Measurements from ENCODE around the gene EFR3B. TPM values are rescaled to one million over a fixed set of nuclear protein-coding genes. Genes with fewer than 3 reads are reported as not detected.
"Not testable (repeated sequence)": the region's sequence is repeated elsewhere in the genome, so short reads cannot be mapped to it uniquely, and the experiment has no call there.

The EFR3B gene
- total RNA-seq, 1 donor from 2014 or later, result 40.7 TPM

DNA sequence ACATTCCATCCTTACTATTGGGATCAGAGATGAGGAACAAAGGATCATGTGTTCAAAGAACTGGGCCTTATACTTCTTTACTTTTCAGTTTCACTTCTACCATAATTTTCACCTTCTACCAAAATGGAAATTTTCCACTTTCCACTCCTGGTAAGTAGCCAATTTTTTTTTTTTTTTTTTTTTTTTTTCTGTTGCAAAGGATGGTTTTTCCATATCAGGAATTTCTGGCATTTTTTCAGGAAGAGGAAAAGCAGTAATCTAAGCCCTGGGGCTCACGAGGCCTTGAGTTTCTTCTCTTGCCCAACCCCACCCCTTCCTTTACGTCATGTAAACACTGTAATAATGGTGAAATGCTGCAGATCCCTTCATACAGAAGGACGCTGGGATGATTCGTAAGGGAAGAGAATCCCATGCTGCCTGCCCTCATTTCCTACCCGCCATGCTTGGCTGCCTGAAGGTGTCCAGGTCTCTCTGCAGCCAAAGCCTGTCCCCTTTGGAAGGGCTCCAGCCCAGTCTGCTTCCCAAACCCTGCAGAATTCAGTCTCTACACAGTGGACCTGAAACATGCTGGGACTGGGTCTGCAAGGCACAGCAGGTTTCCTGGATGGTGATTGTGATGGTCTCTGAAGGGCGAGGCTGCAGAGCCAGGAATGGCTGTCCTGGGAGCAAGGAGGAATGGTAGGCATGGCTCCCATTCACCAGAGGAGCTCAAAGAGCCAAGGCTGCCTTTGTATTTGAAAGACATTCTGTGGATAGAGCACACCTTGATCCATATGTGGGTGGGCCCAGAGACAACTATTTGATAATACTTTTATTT, 57.0 kb downstream of the EFR3B start:
- peak overlapping the region; percentile 97 for H3K27ac Mint-ChIP-seq (ENCODE audit: unreplicated experiment)
- TF ChIP-seq, protein P1, sequence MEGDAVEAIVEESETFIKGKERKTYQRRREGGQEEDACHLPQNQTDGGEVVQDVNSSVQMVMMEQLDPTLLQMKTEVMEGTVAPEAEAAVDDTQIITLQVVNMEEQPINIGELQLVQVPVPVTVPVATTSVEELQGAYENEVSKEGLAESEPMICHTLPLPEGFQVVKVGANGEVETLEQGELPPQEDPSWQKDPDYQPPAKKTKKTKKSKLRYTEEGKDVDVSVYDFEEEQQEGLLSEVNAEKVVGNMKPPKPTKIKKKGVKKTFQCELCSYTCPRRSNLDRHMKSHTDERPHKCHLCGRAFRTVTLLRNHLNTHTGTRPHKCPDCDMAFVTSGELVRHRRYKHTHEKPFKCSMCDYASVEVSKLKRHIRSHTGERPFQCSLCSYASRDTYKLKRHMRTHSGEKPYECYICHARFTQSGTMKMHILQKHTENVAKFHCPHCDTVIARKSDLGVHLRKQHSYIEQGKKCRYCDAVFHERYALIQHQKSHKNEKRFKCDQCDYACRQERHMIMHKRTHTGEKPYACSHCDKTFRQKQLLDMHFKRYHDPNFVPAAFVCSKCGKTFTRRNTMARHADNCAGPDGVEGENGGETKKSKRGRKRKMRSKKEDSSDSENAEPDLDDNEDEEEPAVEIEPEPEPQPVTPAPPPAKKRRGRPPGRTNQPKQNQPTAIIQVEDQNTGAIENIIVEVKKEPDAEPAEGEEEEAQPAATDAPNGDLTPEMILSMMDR (conservative IDR thresholded peaks at IDR 0.05), result no peak
- peaks cover 37% of the 10 kb centered on the region for H3K36me3 Mint-ChIP-seq (ENCODE audit: low read depth)
- H3K27me3 Mint-ChIP-seq (ENCODE audit: low read depth), result no peaks in the 10 kb centered on the region
- no peak overlapping the region for H3K4me3 Mint-ChIP-seq
- peaks cover 25% of the 10 kb centered on the region for H3K4me1 Mint-ChIP-seq
- no peaks in the 10 kb centered on the region for H3K9me3 Mint-ChIP-seq
- no peak for DNase-seq (ENCODE audit: low read depth, low spot score)

DNA sequence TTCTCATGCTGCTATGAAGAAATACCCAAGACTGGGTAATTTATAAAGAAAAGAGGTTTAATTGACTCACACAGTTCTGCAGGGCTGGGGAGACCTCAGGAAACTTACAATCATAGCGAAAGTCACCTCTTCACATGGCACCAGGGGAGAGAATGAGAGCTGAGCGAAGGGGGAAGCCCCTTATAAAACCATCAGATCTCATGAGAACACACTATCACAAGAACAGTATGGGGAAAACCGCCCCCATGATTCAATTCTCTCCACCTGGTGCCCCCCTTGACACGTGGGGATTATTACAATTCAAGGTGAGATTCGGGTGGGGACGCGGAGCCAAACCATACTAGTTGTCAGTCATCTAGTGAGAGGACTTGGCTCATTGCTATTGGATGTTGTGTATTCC, 60.5 kb downstream of the EFR3B start:
- H3K27ac Mint-ChIP-seq (ENCODE audit: unreplicated experiment); H3K4me3 Mint-ChIP-seq; H3K9me3 Mint-ChIP-seq; DNase-seq (ENCODE audit: low read depth, low spot score); H3K27me3 Mint-ChIP-seq (ENCODE audit: low read depth): not testable (repeated sequence)
- Mint-ChIP-seq H3K36me3 (ENCODE audit: low read depth) (peaks cover 27% of the 10 kb centered on the region), H3K4me1 (peaks cover 27% of the 10 kb centered on the region)

DNA sequence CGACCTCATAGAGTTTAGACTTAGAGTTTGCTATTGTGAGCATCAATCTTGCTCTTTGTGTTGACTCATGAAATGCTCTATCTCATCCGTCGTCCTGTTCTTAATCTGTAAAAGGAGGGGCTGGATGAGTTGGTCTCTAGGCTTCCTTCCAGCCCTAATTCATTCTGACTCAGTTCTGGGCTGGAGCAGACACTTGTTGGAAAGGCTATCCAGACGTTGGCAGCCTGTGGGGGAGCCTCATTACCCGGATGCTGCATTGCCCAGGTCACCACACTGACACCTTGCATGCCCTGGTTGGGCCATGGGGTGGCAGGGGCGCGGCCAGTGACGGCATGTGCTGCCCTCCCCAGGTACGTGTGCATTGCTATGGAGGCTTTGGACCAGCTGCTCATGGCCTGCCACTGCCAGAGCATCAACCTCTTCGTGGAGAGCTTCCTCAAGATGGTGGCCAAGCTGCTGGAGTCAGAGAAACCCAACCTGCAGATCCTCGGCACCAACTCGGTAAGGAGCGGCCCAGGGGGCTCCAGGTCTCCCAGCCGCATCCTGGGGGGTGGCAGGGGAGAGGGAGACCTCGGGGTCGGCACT, 61.5 kb downstream of the EFR3B start:
- H3K27ac Mint-ChIP-seq (ENCODE audit: unreplicated experiment), result no peak overlapping the region
- H3K4me1 Mint-ChIP-seq, result peaks cover 18% of the 10 kb centered on the region
- H3K4me3 Mint-ChIP-seq, result no peak overlapping the region
- no peaks in the 10 kb centered on the region for H3K9me3 Mint-ChIP-seq
- DNase-seq (ENCODE audit: low read depth, low spot score), result no peak
- H3K36me3 Mint-ChIP-seq (ENCODE audit: low read depth), result peaks cover 24% of the 10 kb centered on the region
- TF ChIP-seq, protein P1 (conservative IDR thresholded peaks at IDR 0.05), result no peak
- H3K27me3 Mint-ChIP-seq (ENCODE audit: low read depth), result no peaks in the 10 kb centered on the region

DNA sequence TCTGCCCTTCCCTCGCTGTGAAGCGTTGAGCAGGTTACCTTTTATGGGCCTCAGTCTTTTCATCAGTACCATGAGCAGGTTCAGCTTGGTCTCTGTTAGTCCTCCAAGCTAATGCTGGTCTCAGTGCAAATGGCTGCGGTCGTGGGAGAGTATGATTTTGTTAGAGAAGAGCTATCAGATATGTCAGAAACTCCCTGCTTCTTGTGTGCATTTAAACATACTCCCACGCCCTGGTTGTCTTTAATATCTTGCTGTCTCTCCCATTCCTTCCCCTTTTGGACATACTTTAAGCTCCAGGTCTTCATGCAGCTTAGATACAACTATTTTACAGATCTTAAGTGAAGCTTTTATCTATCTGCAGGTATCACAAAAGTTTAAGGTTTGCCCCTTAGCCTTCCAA, 62.9 kb downstream of the EFR3B start:
- H3K27ac Mint-ChIP-seq (ENCODE audit: unreplicated experiment), result no peak overlapping the region
- no peak overlapping the region for H3K4me3 Mint-ChIP-seq

DNA sequence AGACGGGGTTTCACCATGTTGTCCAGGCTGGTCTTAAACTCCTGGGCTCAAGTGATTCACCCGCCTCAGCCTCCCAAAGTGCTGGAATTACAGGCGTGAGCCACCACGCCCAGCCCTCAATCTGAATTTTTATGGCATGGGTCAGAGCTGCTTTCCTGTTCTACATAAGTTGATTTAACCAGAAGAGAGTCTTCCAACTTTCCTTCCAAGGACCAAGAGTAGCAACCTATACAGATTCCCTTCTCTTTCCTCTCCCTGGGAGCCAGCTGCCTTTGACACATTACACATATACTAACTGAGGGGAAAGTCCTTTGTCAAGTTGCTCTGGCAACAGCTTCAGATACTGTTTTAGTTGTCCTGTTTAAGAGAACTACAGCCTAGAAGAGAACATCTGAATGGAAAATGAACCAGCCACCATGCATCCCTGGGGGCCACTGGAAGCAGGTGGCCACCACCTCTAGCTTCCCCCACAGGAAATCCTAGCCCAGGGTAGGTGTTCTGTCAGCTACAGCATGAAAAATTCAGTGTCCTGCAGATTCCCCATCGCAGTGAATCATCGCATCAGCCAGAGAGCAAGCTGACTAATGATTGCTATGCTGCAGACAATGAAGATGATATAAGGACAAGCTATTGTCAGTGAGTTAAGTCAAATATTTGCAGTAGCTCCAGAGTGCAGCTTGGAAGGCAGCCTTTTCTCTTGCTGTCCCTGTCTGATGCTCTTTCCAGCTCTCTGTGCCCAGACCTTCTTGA, 63.6 kb downstream of the EFR3B start:
- peaks cover 20% of the 10 kb centered on the region for H3K36me3 Mint-ChIP-seq (ENCODE audit: low read depth)
- TF ChIP-seq, protein P1 (conservative IDR thresholded peaks at IDR 0.05), result no peak
- no peak overlapping the region for H3K27ac Mint-ChIP-seq (ENCODE audit: unreplicated experiment)
- peaks cover 10% of the 10 kb centered on the region for H3K4me1 Mint-ChIP-seq
- no peak overlapping the region for H3K4me3 Mint-ChIP-seq
- no peaks in the 10 kb centered on the region for H3K27me3 Mint-ChIP-seq (ENCODE audit: low read depth)
- no peak for DNase-seq (ENCODE audit: low read depth, low spot score)
- H3K9me3 Mint-ChIP-seq, result no peaks in the 10 kb centered on the region

More for the DNA sequence above, 62.9 kb downstream of the EFR3B start:
- DNase-seq (ENCODE audit: low read depth, low spot score), result no peak
- Mint-ChIP-seq H3K9me3 (no peaks in the 10 kb centered on the region), H3K27me3 (ENCODE audit: low read depth) (no peaks in the 10 kb centered on the region), H3K36me3 (ENCODE audit: low read depth) (peaks cover 20% of the 10 kb centered on the region), H3K4me1 (peaks cover 9% of the 10 kb centered on the region)
- TF ChIP-seq, protein P1 (conservative IDR thresholded peaks at IDR 0.05), result no peak

Data from neural crest cell (in vitro differentiated cells).